SU-DHL-6 (cell line): ENCODE data around the gene PHOX2B.

Experiments
- EZH2phosphoT487 ChIP-seq: fragments of 200-600 bp; sonication (generic), shearing (Covaris generic); conservative IDR thresholded peaks from 2 replicates; pipeline ENCODE4 v1.6.1; 2018; ENCODE audit warnings: mild to moderate bottlenecking, antibody characterized with exemption, low read length, moderate library complexity, mixed read lengths
- TF ChIP-seq, protein P1 (sequence below): fragments of 200-600 bp; sonication (generic); IDR thresholded peaks from one replicate; pipeline ENCODE4 v1.5.1; 2017; ENCODE audit warnings: antibody characterized with exemption, mild to moderate bottlenecking, low read length, moderate library complexity; ENCODE audit not compliant: insufficient read depth, poor library complexity, severe bottlenecking

DNA sequence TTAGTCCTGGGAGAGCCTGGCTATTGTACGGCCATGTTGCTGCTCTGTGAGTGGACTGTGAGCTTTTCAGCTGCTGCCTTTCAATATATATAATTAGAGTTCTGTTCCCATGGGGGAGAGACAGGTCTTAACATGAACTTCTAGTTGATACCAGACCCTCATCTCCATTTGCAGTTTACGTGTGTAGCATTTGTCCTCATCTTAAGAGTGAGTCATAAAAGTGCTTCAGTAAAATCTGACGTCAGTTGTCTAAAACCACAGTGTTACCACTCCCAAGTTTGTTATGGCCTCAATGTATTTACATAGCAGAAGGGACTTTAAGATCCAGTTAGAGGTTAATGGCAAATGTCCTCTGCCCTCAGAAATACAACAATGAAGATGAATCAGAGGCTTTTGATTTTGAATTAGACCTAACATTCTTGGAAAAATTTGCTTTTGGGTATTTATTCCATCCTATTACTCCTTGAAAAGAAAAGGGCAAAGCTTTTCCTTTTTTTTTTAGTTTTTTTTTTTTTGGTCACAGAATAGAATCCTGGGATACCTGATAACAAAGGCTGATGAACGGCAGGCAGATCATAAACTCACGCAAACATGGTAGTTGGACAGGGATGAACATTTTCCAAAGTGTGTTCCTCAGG is 38.6 kb downstream of the PHOX2B start:
- TF ChIP-seq, protein P1, sequence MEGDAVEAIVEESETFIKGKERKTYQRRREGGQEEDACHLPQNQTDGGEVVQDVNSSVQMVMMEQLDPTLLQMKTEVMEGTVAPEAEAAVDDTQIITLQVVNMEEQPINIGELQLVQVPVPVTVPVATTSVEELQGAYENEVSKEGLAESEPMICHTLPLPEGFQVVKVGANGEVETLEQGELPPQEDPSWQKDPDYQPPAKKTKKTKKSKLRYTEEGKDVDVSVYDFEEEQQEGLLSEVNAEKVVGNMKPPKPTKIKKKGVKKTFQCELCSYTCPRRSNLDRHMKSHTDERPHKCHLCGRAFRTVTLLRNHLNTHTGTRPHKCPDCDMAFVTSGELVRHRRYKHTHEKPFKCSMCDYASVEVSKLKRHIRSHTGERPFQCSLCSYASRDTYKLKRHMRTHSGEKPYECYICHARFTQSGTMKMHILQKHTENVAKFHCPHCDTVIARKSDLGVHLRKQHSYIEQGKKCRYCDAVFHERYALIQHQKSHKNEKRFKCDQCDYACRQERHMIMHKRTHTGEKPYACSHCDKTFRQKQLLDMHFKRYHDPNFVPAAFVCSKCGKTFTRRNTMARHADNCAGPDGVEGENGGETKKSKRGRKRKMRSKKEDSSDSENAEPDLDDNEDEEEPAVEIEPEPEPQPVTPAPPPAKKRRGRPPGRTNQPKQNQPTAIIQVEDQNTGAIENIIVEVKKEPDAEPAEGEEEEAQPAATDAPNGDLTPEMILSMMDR, result no peak
- no peak for TF ChIP-seq EZH2phosphoT487
